Loucy (cell line): ENCODE data around the gene SIGLEC11.

Source experiments
- EZH2phosphoT487 ChIP-seq: fragments of 200-600 bp; IDR thresholded peaks from 2 replicates; pipeline ENCODE4 v1.6.1; 2018; ENCODE audit warnings: antibody characterized with exemption, mild to moderate bottlenecking, moderate library complexity, borderline replicate concordance
- TF ChIP-seq, protein P1 (sequence below): fragments of 200-600 bp; sonication (generic); conservative IDR thresholded peaks from 2 replicates; pipeline ENCODE4 v1.5.1; 2014; ENCODE audit warnings: mild to moderate bottlenecking, antibody characterized with exemption, low read length

- TF ChIP-seq, protein P1, sequence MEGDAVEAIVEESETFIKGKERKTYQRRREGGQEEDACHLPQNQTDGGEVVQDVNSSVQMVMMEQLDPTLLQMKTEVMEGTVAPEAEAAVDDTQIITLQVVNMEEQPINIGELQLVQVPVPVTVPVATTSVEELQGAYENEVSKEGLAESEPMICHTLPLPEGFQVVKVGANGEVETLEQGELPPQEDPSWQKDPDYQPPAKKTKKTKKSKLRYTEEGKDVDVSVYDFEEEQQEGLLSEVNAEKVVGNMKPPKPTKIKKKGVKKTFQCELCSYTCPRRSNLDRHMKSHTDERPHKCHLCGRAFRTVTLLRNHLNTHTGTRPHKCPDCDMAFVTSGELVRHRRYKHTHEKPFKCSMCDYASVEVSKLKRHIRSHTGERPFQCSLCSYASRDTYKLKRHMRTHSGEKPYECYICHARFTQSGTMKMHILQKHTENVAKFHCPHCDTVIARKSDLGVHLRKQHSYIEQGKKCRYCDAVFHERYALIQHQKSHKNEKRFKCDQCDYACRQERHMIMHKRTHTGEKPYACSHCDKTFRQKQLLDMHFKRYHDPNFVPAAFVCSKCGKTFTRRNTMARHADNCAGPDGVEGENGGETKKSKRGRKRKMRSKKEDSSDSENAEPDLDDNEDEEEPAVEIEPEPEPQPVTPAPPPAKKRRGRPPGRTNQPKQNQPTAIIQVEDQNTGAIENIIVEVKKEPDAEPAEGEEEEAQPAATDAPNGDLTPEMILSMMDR = no peak
- TF ChIP-seq EZH2phosphoT487 = no peak
Measured at GRCh38 chr19:49949742-49950589, 11.0 kb downstream of the SIGLEC11 start.
